GM08714 (cell line): ENCODE measurements around the gene CACNA2D2.

Experiments
- H3K4me3 ChIP-seq: fragments of 200-500 bp; sonication (Bioruptor generic); 2 replicates; pipeline ENCODE4 v1.5.1; 2014; ENCODE audit warnings: mild to moderate bottlenecking, low read length, inconsistent platforms
- ZNF274 ChIP-seq: IDR thresholded peaks from 2 replicates; pipeline ENCODE4 v1.6.1; 2012; ENCODE audit warnings: mild to moderate bottlenecking, low read depth, low read length

The CACNA2D2 gene

DNA sequence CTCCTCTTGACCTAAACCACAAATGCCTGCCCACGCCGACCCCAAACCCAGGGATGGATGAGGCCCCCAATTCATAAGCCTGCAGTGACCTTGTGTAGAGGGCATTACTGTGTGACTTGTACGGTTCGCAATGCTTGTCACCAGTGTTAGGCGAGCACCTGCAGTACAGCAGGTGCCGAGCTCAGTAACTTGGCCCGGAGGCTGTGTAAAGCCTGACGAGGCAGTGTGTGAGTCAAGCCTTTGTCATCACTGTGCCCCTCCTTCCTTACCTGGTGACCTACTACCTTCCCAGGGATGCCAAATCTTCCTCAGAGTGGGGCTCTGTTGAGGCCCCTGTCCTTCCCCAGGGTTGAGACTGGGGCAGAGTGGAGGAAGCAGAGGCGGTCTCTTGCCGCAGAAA is 106.9 kb downstream of the CACNA2D2 start:
- TF ChIP-seq ZNF274 = no peak
- H3K4me3 ChIP-seq = no peak overlapping the region

DNA sequence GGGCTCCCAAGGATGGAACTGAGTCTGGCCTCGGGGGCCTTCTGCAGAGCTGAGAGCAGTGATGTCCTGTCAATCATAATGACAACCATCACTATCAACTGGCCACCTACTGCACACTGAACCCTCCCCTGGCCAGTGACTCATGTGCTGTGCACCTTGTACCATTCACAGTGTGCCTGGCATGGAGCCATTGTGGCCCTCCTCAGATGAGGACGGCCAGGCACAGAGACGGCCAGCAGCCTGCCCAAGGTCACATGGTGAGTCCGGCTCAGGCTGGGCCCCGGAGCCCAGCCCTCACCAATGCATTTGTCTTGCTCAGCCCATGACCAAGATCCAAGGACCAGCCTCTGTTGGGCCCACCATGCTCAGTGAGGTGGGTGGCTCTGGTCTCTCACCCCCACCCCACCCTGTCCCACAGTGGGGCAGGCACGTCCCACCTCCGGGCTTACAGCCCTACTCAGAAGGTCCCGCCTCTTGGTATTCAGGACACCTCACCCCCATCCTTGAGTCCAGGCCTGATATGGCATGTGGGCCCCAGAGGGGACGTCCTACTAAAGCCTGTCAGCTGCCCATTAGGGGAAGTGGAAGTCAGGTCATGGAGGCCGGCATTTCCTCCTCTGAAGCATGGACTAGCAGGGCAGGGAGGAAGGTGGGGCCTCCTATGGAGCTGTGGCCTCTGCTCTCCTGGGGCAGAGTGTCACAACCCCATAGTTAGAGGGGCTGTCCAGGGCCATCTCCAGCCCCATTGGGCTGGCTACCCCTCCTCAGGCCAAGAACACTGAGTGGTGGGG is 108.2 kb downstream of the CACNA2D2 start:
- no peak for TF ChIP-seq ZNF274
- no peak overlapping the region for H3K4me3 ChIP-seq

DNA sequence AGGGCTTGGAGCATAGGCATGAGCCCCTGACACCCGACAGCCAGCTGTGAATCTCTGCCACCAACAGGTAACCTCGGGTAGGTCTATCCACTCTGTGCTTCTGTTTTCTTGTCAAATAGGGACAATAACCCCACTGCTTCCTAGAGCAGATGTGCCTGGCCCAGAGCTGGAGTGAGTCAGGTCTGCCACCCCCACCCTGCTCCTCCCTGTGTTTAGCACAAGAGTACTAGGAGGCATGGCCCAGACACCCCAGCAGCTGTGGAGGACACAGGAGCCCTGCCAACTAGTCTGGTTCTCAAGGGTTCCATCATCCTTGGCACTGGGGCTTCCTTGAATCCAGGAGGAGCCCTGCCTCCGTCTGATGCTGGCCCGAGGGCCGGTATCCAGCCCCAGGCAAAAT is 110.4 kb downstream of the CACNA2D2 start:
- no peak overlapping the region for H3K4me3 ChIP-seq
- no peak for TF ChIP-seq ZNF274

DNA sequence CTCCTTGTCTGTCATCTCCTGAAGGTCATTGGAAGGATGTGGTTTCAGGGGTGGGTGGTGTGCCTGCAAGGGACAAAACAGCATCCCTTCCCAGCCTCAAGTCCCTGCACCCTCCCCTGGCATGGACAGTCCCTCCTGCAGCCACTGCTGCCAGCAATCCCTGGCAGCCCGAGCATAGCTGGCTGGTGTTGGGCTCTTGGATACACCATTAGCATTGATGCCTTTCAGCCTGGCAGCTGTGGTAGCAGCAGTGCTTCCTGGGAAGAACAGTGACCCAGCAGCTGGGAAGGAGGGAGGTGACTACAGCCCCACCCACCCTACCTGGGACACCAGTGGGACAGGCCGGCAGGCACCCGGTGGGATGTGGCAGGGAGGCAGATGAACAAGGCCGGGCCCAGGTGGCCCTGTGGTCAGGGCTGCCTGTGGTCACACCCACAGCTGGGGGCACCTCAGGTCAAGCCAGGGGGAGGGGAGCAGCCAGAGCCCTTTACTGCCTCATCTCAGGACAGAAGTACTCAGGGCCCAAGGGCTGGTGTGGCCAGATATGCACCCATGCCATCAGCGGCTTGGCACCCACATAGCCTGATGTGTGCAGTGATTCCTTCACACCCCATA is 111.2 kb downstream of the CACNA2D2 start:
- no peak overlapping the region for H3K4me3 ChIP-seq
- TF ChIP-seq ZNF274 = no peak

DNA sequence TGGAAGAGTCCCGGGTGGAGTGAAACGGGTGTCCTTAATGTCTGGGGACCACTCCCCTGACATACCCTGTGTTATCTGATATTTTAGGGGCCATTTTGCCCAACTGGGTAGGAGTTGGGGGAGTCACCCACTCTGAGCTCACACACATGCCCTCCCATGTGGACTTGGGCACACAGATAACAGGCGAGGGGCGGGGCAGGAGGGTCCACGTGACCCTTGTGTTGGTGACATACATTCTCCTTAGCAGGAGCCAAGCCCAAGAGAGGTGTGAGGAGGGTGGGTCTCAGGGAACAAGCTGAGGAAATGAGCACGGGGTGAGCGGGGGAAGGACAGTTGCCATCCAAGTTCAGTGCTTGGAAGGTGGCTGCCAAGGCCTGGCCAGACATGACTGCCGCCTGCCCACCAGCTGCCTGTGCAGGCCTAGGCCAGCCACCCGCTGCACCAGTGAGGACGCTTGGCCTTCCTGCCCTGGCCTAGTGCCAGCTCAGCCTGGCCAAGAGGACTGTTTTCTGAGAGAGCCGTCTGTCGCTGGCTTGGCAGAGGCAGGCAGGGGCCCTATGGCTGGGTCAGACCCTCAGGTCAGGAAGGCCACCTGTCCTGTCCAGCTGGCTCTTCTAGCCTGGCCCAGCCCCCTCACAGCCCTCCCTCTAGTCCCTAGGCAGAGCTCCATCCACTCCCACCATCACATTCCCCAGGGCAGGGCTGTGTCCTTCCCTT is 112.8 kb downstream of the CACNA2D2 start:
- TF ChIP-seq ZNF274 = no peak
- no peak overlapping the region for H3K4me3 ChIP-seq

DNA sequence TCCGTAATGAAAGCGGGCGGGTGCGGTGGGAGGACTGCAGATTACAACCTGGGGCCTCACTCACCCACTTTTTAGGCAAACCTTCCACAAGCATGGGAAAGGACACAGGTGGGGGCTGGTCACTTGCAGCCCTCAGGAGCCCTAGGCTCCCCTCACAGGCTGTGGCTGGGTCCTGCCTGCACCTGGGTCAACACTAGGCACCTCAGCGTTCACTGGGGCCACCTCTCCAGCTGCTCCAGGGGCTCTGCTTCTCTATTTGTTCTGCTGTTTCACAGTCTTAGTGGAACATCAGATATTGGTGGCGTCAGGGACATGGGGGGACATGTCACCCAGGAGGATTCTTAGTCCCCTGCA is 114.0 kb downstream of the CACNA2D2 start:
- TF ChIP-seq ZNF274 = no peak
- no peak overlapping the region for H3K4me3 ChIP-seq

DNA sequence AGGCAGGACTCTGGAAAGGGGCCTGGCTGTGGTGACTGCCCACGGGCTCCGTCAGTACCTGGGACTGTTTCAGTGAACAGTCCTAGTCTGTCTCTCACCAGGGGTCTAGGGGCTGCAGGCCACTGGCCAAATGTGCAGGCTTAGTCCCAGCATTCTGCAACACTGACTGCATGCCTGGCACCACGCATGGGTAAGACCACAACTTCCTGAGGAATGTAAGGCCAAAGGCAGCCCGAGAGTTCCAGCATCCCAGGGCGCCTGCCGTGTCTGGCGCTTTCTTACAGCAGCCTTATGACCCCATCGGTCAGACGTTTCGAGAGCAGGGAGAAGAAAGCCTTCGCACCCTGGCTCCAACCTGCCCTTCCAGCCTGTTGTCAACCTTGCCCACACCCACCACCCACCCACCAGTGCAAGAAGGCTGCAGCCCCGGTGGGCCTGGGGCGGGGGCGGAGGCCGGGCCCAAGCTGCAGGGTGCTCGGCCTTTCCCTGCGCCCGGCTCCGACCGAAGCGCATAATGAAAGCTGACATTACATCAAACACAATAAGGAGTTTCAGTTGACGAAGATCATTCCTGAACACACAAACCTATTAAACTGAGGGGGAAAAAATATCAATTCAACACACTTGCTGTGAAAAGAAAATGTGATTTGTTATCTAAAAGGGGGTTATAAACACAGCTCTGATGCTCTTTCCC is 114.6 kb downstream of the CACNA2D2 start:
- no peak overlapping the region for H3K4me3 ChIP-seq
- TF ChIP-seq ZNF274 = no peak

DNA sequence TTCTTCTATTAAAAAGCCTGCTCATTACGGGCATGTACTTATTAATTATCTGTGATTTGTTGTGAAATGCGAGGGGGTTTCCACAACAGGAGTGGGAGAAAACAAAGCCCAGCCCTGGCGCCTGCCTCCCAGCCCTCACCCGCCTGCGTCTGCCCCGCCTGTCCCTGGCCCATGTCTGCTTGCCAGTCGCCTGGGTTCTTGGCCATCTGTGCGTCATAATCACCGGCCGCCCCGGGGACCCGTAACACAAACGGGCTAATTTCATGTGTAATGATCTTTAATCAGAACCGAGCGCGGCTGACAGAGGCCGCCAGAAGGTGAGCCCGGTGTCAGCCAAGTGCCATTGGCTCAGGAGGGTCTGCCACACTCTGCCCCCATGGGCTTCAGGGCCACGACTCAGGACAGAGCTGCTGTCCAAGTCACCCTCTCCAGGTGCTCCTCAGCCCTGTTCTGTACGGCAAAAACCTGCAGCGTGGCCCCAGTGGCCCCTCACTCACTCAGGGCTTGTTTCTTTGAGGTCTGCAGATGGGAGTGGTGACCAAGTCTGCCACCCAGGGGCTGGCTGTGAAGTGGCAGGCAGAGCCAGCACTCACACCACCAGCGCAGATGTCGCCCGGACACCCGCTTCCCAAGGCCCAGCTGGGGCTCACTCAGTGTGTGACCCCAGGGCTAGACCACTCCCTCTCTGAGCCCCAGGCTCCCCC is 115.3 kb downstream of the CACNA2D2 start:
- H3K4me3 ChIP-seq = no peak overlapping the region
- no peak for TF ChIP-seq ZNF274

DNA sequence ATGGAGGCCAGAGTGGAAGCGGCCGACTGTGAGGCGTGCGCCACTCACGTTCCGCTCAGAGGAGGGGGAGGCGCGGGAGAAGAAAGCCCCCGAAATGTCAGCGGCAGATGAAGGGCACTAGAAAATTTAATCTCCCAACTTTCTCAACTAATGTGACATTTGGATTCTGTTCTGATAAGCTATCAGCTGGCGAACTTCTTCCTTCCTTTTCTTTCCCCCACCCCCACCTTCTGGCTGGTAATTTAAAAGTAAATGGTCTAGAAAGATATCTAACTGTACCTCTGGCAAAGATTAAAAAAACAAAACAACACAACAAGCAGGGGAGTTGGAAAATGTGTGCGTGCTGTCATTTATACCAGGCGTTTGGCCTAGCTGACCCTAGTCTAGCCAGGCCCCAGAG is 117.7 kb downstream of the CACNA2D2 start:
- no peak overlapping the region for H3K4me3 ChIP-seq
- no peak for TF ChIP-seq ZNF274

DNA sequence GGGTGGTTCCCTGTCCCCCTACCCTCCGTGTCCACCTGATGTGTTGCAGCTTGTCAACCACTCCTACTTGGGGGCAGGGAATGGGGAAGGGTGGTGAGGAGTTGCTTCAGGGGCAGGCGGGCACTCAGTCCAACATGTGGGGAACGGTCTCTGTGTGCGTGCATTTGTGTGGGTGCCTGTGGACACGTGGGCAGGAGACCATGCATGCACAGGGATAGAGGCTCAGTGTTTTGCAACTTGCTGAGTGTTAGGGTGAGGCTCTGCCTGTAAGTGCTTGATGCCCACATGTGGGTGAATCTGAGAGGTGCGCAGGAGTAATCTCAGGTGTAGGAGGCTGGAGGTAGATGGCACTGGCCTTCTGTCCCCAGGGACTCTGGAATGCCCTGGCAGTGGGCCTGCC is 119.7 kb downstream of the CACNA2D2 start:
- TF ChIP-seq ZNF274 = no peak

DNA sequence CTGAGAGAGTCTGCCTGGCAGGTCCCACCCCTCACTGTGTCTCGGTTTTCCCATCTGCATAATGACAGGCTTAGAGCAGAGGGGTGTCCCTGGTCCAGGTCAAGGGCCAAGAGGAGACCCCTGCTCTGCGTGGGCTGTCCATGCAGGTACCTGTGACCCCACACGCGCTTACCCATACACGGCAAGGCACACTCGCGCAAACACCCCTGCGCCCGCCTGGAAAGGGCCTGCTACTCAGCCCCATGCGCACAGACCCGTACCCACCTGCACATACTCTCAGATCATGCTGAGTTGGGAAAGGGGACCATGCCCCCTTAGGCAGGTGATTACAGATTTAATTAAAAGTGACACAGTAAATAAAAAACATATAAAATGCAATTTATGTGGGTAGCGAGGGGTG is 120.7 kb downstream of the CACNA2D2 start:
- H3K4me3 ChIP-seq = no peak overlapping the region
- TF ChIP-seq ZNF274 = no peak

More for the DNA sequence above, 119.7 kb downstream of the CACNA2D2 start:
- no peak overlapping the region for H3K4me3 ChIP-seq

DNA sequence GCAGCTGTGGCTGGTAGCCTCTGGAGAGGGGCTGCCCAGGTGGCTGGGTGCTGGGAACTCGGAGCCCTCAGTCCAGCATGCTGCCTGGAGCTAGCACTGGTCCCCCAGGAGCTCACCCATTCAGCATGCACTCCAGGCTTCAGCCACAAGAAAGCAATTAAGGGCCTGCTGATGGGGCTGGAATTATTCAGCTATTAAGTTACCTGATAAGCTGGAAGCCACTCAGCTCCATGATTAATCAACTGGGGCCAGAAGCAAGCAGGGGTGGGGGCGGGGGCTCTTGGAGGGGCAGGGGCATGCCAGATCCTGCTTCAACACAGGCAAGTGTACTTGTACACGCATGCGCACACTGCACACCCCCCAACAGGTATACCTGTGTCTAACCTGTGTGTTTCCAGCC is 122.1 kb downstream of the CACNA2D2 start:
- H3K4me3 ChIP-seq = no peak overlapping the region
- TF ChIP-seq ZNF274 = no peak

DNA sequence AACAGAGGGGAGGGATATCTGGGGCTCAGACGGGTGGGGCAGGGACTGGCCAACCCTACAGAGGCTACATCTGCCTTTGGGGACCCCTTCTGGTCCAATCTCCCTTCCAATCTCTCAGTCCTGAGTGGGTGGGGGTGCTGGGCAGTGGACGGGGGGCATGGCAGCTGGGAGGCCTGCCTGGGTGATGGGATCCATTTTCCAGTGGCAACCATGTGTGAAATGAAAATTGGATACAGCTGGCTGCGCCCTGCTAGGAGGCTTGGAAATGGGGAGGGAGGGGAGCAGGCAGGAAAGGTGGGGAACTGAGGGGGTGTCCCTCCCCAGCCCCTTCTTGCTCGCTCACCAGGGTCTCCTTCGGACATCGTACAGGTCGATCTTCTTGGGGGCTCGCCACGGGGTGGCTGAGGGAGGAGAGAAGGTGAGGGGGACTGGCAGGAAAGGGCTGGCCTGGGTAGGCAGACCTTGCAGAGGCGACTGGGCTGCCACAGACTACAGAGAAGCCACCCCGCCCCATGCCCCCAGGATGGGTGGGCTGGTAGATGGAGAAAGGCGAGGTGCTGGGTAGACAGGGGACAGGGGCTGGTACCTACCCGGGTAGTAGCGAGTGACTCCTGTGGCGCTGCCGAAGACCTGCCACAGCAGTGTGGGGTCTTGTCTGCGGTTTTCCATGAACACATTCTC is 122.9 kb downstream of the CACNA2D2 start:
- H3K4me3 ChIP-seq = no peak overlapping the region
- TF ChIP-seq ZNF274 = no peak
